Measurements from ENCODE around the gene TRMT61A. TPM values are rescaled to one million over a fixed set of nuclear protein-coding genes. Genes with fewer than 3 reads are reported as not detected.

TRMT61A gene
- polyA plus RNA-seq, 3 donors: 2.7 to 7.1 (median 3.4) TPM

- H3K4me3 Mint-ChIP-seq: no peak overlapping the region
- H2AFZ ChIP-seq (ENCODE audit: insufficient read depth, low read depth, low read length, poor library complexity, severe bottlenecking): no peak overlapping the region
- no peak for DNase-seq
- no peak overlapping the region for H3K4me2 ChIP-seq (replicated peaks; ENCODE audit: extremely low read depth, low read length, poor library complexity, severe bottlenecking)
- H3K9ac ChIP-seq (ENCODE audit: insufficient read depth, low read length, poor library complexity, severe bottlenecking): no peak overlapping the region
- H3K36me3 Mint-ChIP-seq: peaks cover 39 to 56% of the 10 kb centered on the region in 2 donors
- H3K27ac Mint-ChIP-seq: peak overlapping the region in 1 of 7 donors; percentile 71
- peaks cover 10% of the 10 kb centered on the region for H4K20me1 ChIP-seq (ENCODE audit: insufficient read depth, low read length)
- WGBS (ENCODE audit: insufficient coverage): 92% methylated on average over 21 of the region's 26 CpGs
- no peak overlapping the region for H3K27ac ChIP-seq (ENCODE audit: low read depth in 1 of 2, low read length in 2 of 2)
- no peaks in the 10 kb centered on the region for H3K9me3 Mint-ChIP-seq
- H3K27me3 Mint-ChIP-seq (ENCODE audit: low read depth in 3 of 3): no peaks in the 10 kb centered on the region
- no peaks in the 10 kb centered on the region for H3K79me2 ChIP-seq (ENCODE audit: insufficient read depth, low read length)
- no peak for TF ChIP-seq CTCF (IDR thresholded peaks at IDR 0.05)
- no peak overlapping the region for H3K4me3 ChIP-seq (replicated peaks in 1 of 3; ENCODE audit: low read depth in 2 of 3, low read length in 3 of 3)
- no peaks in the 10 kb centered on the region for H3K4me1 ChIP-seq (ENCODE audit: control insufficient read depth in 1 of 2, insufficient read depth in 2 of 2, low read length in 2 of 2)
- peaks cover 27 to 36% of the 10 kb centered on the region in 2 donors for H3K36me3 ChIP-seq (replicated peaks in 1 of 2; ENCODE audit: control insufficient read depth in 1 of 2, insufficient read depth in 2 of 2, low read length in 2 of 2)
- H3K4me1 Mint-ChIP-seq: no peaks in the 10 kb centered on the region
- H3K27me3 ChIP-seq (ENCODE audit: control insufficient read depth in 2 of 2, insufficient read depth in 2 of 2, low read length in 2 of 2): no peaks in the 10 kb centered on the region
- intact Hi-C loops (cut with micrococcal nuclease): no loop called here
- no peaks in the 10 kb centered on the region for H3K9me3 ChIP-seq (replicated peaks in 1 of 2; ENCODE audit: control insufficient read depth in 1 of 2, insufficient read depth in 1 of 2, low read length in 2 of 2)
Observed at GRCh38 chr14:103581954-103582703, 53.1 kb downstream of the TRMT61A start.

GRCh38 chr14:103584326-103584915, 55.4 kb downstream of the TRMT61A start:
- no peak overlapping the region for H2AFZ ChIP-seq (ENCODE audit: insufficient read depth, low read depth, low read length, poor library complexity, severe bottlenecking)
- no peaks in the 10 kb centered on the region for H3K4me1 ChIP-seq (ENCODE audit: control insufficient read depth in 1 of 2, insufficient read depth in 2 of 2, low read length in 2 of 2)
- Mint-ChIP-seq H3K4me1 (no peaks in the 10 kb centered on the region), H3K36me3 (peaks cover 31 to 57% of the 10 kb centered on the region in 2 donors), H3K4me3 (no peak overlapping the region), H3K27ac (no peak overlapping the region), H3K27me3 (ENCODE audit: low read depth in 3 of 3) (no peaks in the 10 kb centered on the region), H3K9me3 (no peaks in the 10 kb centered on the region)
- TF ChIP-seq CTCF (IDR thresholded peaks at IDR 0.05): no peak
- no peaks in the 10 kb centered on the region for H3K27me3 ChIP-seq (ENCODE audit: control insufficient read depth in 2 of 2, insufficient read depth in 2 of 2, low read length in 2 of 2)
- H3K9me3 ChIP-seq (replicated peaks in 1 of 2; ENCODE audit: control insufficient read depth in 1 of 2, insufficient read depth in 1 of 2, low read length in 2 of 2): no peaks in the 10 kb centered on the region
- no peak overlapping the region for H3K4me3 ChIP-seq (replicated peaks in 1 of 3; ENCODE audit: low read depth in 2 of 3, low read length in 3 of 3)
- no peak for DNase-seq
- no peak overlapping the region for H3K4me2 ChIP-seq (replicated peaks; ENCODE audit: extremely low read depth, low read length, poor library complexity, severe bottlenecking)
- H3K27ac ChIP-seq (ENCODE audit: low read depth in 1 of 2, low read length in 2 of 2): no peak overlapping the region
- intact Hi-C loops (cut with micrococcal nuclease): no loop called here
- H3K79me2 ChIP-seq (ENCODE audit: insufficient read depth, low read length): no peaks in the 10 kb centered on the region
- peaks cover 10% of the 10 kb centered on the region for H4K20me1 ChIP-seq (ENCODE audit: insufficient read depth, low read length)
- whole genome bisulfite sequencing (ENCODE audit: insufficient coverage): 100% methylated on average over 7 of the region's 11 CpGs
- no peak overlapping the region for H3K9ac ChIP-seq (ENCODE audit: insufficient read depth, low read length, poor library complexity, severe bottlenecking)
- H3K36me3 ChIP-seq (replicated peaks in 1 of 2; ENCODE audit: control insufficient read depth in 1 of 2, insufficient read depth in 2 of 2, low read length in 2 of 2): peaks cover 16 to 33% of the 10 kb centered on the region in 2 donors

Small RNAs within 50 kb of the gene (small RNA-seq; reads per million reads assigned to genes)
- gene RNU4-68P (ENCODE audit: insufficient read length, low read depth) (not detected), gene RNU7-160P (ENCODE audit: insufficient read length, low read depth) (not detected)

Other genes starting within 250 kb of the TRMT61A start
- gene EIF5, start 195.0 kb upstream of the TRMT61A start, polyA plus RNA-seq: 100 to 1,000 TPM; 162 to 191 (median 163) TPM
- 100 to 1,000 TPM in 1 of 3 donors, 10 to 100 TPM in 2; 29.3 to 163 (median 44.7) TPM for gene MARK3, start 143.8 kb upstream of the TRMT61A start, polyA plus RNA-seq
- gene CKB, start 6.4 kb upstream of the TRMT61A start, polyA plus RNA-seq: 10 to 100 TPM in 1 of 3 donors, 1 to 10 TPM in 1, under 1 TPM in 1; 0.76 to 12.5 (median 2.7) TPM
- gene BAG5, start 33.5 kb downstream of the TRMT61A start, polyA plus RNA-seq: 10 to 100 TPM in 2 of 3 donors, 1 to 10 TPM in 1; 4.7 to 33.1 (median 30.1) TPM
- 10 to 100 TPM; 13.2 to 58.1 (median 52.3) TPM for gene COA8, start 33.8 kb downstream of the TRMT61A start, polyA plus RNA-seq
- gene KLC1, start 100.0 kb downstream of the TRMT61A start, polyA plus RNA-seq: 100 to 1,000 TPM in 1 of 3 donors, 10 to 100 TPM in 2; 41.5 to 108 (median 46.6) TPM
- gene XRCC3, start 186.3 kb downstream of the TRMT61A start, polyA plus RNA-seq: 1 to 10 TPM in 2 of 3 donors, under 1 TPM in 1; 0.66 to 8.1 (median 2.0) TPM
- 10 to 100 TPM; 22.1 to 36.5 (median 33.1) TPM for gene ZFYVE21, start 186.6 kb downstream of the TRMT61A start, polyA plus RNA-seq